Left lung (tissue), 10 donors: ENCODE results near the gene TSHZ2. TPM values are rescaled to one million over a fixed set of nuclear protein-coding genes. Genes with fewer than 3 reads are reported as not detected.

ENCODE experiments used
- ATAC-seq: fragments of 200-7000 bp; cut with Tn5 transposase; one replicate; pipeline ENCODE4 v1.9.1; 2020; ENCODE audit warnings: moderate library complexity
- DNase-seq, 4 donors: peaks; one replicate each; pipeline ENCODE4 v3.0.0-alpha.2; 2013 to 2020
- H3K27ac ChIP-seq, 2 donors: fragments of 200-600 bp; sonication (generic) in 1 of 2; one replicate each; pipeline versions ENCODE4 v1.5.0 to v1.8.0; 2020 to 2021
- H3K27me3 ChIP-seq, 2 donors: fragments of 200-600 bp; sonication (generic) in 1 of 2; one replicate each; pipeline versions ENCODE4 v1.5.0 to v1.8.0; 2020 to 2021
- H3K36me3 ChIP-seq, 2 donors: fragments of 200-600 bp; sonication (generic) in 1 of 2; one replicate each; pipeline versions ENCODE4 v1.5.0 to v1.8.0; 2020 to 2021
- H3K4me1 ChIP-seq, 2 donors: fragments of 200-600 bp; one replicate each; pipeline ENCODE4 v1.8.0; 2021
- H3K4me3 ChIP-seq, 2 donors: fragments of 200-600 bp; sonication (generic) in 1 of 2; one replicate each; pipeline versions ENCODE4 v1.5.0 to v1.8.0; 2020 to 2021; ENCODE audit warnings: mild to moderate bottlenecking in 1 of 2
- H3K9me3 ChIP-seq, 2 donors: fragments of 200-600 bp; sonication (generic) in 1 of 2; one replicate each; pipeline versions ENCODE4 v1.5.0 to v1.8.0; 2020 to 2021
- intact Hi-C, 2 donors: fragments of 100-400 bp; cut with DNase I; formaldehyde crosslinking; loops; one replicate each; pipeline versions ENCODE4 v1.11.2 to v1.14.2; 2022
- polyA plus RNA-seq, 6 donors: library from polyadenylated mRNA; unstranded; fragments of 120-200 nt; gene quantifications; one replicate each; pipeline ENCODE4 v1.2.1, GENCODE V29; 2013; ENCODE audit not compliant: insufficient read length in 6 of 6
- total RNA-seq, 2 donors: library from RNA; stranded (reverse); fragmentation: NEBNext Ultra II Directional; extraction: Animal tissue kit (Norgen Biotek cat#: 25700); gene quantifications; one replicate each; pipeline ENCODE4 v1.2.1, GENCODE V29; 2021
- TF ChIP-seq, protein P1 (sequence below), 2 donors: fragments of 200-600 bp; sonication (generic) in 1 of 2; IDR thresholded peaks; one replicate each; pipeline versions ENCODE4 v1.5.0 to v1.8.0; 2021; ENCODE audit warnings: antibody characterized with exemption in 2 of 2
- donor health status: DM: no; HTN: yes; CAD: no.
- donor health status: DM: no; HTN: no; CAD: no.

The TSHZ2 gene
- total and polyA plus RNA-seq, 8 donors, result 7.6 to 20.7 (median 13.9) TPM

DNA sequence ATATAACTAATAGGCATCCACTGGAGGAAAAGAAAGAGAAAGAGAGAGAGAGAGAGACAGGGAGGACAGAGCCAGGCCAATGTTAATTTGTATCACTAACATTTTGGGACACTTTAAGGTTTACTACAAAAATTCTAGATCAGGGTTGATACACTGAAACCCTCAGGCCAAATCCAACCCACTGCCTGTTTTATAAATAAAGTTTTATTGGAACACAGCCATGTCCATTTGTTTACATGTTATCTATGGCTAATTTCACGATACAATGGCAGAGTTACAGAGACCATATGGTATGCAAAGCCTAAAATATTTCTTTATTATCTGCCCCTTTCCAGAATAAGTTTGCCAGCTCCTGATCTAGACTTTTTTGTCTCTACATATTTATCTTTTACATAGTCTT lies 357.6 kb downstream of the TSHZ2 start:
- ATAC-seq (no peak), DNase-seq (no peak)
- TF ChIP-seq, protein P1, sequence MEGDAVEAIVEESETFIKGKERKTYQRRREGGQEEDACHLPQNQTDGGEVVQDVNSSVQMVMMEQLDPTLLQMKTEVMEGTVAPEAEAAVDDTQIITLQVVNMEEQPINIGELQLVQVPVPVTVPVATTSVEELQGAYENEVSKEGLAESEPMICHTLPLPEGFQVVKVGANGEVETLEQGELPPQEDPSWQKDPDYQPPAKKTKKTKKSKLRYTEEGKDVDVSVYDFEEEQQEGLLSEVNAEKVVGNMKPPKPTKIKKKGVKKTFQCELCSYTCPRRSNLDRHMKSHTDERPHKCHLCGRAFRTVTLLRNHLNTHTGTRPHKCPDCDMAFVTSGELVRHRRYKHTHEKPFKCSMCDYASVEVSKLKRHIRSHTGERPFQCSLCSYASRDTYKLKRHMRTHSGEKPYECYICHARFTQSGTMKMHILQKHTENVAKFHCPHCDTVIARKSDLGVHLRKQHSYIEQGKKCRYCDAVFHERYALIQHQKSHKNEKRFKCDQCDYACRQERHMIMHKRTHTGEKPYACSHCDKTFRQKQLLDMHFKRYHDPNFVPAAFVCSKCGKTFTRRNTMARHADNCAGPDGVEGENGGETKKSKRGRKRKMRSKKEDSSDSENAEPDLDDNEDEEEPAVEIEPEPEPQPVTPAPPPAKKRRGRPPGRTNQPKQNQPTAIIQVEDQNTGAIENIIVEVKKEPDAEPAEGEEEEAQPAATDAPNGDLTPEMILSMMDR (IDR thresholded peaks at IDR 0.05), result no peak
- Histone ChIP-seq H3K27ac (no peak overlapping the region), H3K9me3 (no peaks in the 10 kb centered on the region), H3K4me1 (no peaks in the 10 kb centered on the region), H3K4me3 (no peak overlapping the region), H3K27me3 (no peaks in the 10 kb centered on the region), H3K36me3 (no peaks in the 10 kb centered on the region)
- intact Hi-C loops, result no loop called here

DNA sequence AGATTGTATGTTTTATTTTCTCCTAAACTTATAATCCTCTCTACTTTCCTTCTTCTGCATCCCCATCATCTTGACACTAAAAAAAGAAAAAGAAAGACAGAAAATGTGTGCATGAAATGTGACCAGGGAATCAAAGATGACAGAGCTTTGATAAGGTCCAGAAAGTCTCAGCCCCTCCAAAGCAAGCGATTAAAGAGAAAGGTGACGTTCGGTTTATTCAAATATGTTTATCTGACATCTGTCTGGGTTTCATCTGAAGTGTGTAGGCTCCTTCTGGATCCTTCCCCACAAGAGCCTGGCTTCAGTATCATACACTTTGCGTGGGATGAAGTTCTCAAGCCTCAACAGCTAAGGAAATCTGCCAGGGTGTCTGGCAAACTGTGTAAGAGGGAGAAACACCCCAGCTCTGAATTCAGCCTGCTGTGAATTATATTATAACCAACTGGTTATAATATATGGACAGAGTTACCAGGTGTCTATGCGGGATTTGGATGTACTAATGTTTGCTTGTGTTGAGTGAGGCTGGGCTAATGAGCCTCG lies 358.5 kb downstream of the TSHZ2 start:
- TF ChIP-seq, protein P1 (IDR thresholded peaks at IDR 0.05), result no peak
- no peaks in the 10 kb centered on the region for H3K36me3 ChIP-seq
- no peaks in the 10 kb centered on the region for H3K4me1 ChIP-seq
- no peaks in the 10 kb centered on the region for H3K9me3 ChIP-seq
- H3K27me3 ChIP-seq, result no peaks in the 10 kb centered on the region
- ATAC-seq, result no peak
- no peak overlapping the region for H3K27ac ChIP-seq
- intact Hi-C loops, result no loop called here
- no peak overlapping the region for H3K4me3 ChIP-seq
- DNase-seq, result no peak

DNA sequence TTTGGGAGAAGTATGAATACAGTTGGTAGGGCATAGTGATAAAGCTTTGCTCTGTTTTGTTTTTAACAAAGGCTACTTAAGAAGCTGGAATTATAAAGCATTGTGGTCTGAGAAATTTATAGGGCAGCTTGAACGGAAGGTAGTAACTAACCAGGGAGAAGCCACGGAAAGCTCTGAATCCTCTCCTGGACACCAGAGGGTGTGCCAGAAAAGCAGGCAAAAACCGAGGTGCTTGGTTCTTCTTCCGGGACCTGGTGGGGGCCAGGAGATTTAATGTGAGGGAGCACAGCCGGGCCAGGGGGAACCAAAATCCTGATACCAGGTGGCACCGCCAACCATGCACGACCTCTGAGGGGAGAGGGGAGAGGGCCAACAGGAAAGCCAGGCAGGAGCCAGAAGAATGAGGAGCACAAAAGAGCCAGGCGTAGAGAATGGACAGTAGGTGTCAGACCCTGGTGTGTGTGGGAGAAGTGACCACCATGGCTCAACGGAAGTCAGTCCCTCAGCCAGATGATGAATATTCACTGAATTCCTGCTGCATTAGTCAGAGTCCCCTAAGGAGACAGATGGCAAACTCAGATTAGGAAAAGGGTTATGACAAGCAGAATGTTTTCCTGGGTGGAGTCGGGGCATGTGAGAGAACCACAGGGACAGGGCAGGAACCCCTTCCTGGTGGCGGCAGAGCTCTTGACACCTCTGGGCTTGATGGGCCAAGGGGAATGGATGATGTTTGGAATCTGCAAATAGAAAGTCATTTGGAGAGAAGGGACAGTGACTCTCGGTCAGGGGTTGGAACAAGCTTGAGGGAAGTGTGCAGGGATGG lies 359.2 kb downstream of the TSHZ2 start:
- TF ChIP-seq, protein P1 (IDR thresholded peaks at IDR 0.05), result no peak
- DNase-seq (no peak), ATAC-seq (no peak)
- Histone ChIP-seq H3K27me3 (no peaks in the 10 kb centered on the region), H3K4me1 (no peaks in the 10 kb centered on the region), H3K9me3 (no peaks in the 10 kb centered on the region), H3K4me3 (no peak overlapping the region), H3K27ac (no peak overlapping the region), H3K36me3 (no peaks in the 10 kb centered on the region)
- intact Hi-C loops, result no loop called here

DNA sequence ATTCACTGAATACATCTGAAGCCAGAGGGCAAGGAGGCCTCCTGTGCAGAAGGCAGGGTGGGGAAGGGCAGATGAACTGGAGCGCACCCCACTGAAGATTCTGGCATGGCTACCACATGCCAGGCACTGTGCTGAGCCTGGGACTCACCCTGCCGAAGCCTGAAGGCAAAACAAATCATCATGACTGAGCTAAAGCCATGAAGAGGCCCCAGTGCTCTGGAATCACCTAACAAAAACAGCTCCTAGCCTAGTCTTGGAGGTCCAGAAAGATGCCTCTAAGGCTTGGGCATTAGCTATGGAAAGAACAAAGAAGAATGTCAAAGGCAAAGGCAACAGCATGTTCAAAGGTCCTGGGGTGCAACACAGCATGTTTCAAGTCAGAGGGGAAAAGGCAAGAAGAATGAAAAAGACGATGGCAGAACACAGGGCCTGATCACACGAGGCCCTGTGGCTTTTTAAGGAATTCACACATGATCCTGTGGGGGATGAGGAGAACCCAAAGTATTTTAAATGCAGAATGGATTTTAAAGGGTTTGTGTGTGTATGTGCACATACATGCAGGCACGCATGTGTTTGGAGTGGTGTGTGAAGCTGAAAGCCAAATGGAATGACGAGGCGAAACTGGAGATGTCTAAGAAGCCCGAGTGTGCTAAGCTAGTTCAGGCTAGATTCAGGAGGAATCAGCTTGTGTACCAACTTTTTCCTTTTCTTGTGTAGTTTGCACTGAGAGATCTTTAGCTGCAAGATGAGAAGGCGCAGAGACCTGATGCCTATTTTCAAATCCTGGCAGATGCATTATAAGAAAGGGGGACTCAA lies 360.1 kb downstream of the TSHZ2 start:
- Histone ChIP-seq H3K4me1 (no peaks in the 10 kb centered on the region), H3K27ac (no peak overlapping the region), H3K27me3 (no peaks in the 10 kb centered on the region), H3K9me3 (no peaks in the 10 kb centered on the region), H3K36me3 (no peaks in the 10 kb centered on the region), H3K4me3 (no peak overlapping the region)
- TF ChIP-seq, protein P1 (IDR thresholded peaks at IDR 0.05), result no peak
- intact Hi-C loops, result no loop called here
- DNase-seq (no peak), ATAC-seq (no peak)

DNA sequence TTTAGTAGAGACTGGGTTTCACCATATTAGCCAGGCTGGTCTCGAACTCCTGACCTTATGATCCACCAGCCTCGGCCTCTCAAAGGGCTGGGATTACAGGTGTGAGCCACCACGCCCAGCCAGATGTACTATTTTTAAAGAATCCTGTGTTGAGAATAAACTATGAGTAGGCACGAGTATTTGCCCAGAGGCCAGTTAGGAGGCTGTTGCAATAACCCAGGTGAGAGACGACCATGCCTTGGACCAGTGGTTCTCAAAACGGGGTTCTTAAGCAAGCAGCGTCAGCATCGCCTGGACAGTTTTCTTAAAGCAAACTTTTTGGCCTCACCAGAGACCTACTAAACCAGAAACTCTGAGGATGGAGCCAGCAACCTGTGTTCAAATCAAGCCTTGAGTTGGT lies 362.7 kb downstream of the TSHZ2 start:
- no peak for DNase-seq
- Histone ChIP-seq H3K4me3 (no peak overlapping the region), H3K36me3 (no peaks in the 10 kb centered on the region), H3K4me1 (no peaks in the 10 kb centered on the region), H3K27me3 (no peaks in the 10 kb centered on the region), H3K9me3 (no peaks in the 10 kb centered on the region), H3K27ac (no peak overlapping the region)
- TF ChIP-seq, protein P1 (IDR thresholded peaks at IDR 0.05), result no peak
- ATAC-seq, result no peak
- intact Hi-C loops, result no loop called here
